HG03196 (cell line): ENCODE results near the gene TWIST2.

Experiments
- ATAC-seq: cut with Tn5 transposase; IDR thresholded peaks from one replicate; pipeline ENCODE4 v1.9.1; 2021; ENCODE audit not compliant: unreplicated experiment

Gene TWIST2

DNA sequence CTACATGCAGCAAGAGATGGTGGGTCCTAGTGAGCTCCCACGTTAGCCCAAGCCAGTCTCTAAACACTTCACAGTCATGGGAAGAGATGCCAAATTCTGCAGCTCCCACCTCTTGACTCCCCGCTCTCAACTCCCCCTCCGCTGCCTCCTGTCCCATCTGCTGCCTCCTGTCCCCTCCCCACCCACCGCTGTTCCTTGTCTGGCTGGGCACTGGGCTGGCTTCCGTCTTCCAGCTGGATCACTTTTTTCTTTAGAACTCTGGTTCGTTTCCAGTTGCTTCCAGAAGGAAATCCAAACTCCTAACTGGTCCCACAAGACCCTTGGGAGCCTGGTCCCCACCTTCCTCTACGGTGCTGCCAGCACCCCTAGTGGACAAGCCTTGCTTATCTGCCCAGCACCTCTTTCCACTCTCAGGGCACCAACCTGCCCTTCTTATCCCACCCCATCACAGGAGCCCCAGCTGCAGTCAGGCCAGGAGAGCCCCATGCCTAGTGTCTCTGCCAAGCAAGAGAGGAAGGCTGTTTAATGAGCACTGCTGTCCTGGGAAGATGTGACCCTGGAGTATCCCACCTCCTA lies 12.1 kb upstream of the TWIST2 start:
- ATAC-seq = no peak

DNA sequence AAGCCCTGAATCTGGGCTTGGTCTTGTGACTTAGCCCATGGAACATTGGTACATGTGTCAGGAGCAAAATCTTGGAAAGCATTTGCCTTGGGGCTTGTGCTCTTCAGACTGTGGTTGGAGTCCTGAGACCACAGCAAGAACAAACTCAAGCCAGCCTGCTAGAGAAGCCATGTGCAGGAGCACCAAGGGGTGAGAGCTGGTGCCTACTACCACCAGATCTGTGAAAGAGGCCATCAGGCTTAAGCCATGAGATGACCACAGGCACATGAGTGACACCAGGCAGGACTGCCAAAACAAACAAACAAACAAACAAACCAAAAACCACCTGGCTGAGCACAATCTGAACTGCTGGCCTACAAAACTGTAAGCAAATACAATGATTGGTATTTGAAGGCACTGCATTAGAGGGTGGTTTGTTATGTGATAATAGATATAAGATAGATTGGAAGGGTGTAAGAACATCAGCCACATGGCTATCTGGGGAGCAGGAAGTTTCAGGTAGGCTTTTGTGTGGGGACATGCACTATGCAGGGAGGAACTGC lies 9.0 kb upstream of the TWIST2 start:
- ATAC-seq = no peak

DNA sequence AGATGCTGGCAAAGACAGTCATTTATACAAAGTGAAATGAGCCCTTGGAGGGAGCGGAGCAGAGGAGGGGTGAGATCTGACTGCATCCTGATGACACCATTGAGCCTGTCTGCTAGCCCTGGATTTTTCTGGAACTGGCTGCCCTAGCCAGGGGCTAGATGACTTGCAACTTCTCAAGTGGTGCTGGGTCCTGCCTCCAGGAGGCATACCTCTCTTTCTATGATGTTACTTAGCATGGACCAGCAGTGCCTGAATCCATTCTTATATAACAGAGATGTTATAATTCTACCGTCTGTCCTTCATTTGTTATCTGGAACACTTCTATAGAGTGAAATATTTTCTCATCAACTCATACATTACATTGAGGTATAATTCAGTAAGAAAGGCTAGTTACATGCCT lies 8.5 kb upstream of the TWIST2 start:
- no peak for ATAC-seq

DNA sequence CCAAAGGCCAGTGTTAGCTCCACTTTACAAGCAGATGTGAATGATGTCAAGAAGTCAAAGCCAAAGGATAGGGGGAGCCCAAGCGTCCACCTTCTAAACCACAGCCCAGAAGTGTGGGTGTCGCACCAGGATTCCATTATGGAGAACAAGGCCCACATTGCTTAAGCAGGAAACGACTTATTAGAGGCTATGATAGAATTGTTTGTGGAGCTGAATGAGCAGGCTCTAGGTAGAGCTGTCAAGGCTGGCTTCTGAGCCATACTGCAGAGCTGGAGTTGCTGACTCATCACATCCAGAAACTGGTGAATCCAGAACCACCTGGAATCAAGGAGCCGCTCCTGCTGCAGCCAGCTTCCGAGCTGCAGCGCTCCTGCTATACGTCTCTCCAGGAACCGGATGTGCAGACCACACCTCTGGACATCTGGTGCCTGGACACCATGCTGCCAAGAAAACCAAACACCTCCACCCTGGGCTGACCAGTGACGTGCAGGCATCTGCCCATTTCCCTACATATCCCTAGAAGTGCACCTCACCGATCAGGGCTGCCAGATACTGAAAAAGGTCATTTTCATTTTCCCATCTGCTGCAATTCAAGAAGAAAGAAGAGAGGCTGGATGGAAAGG lies 6.2 kb upstream of the TWIST2 start:
- no peak for ATAC-seq

- no peak for ATAC-seq
Measured at GRCh38 chr2:238843476-238843875, 4.4 kb upstream of the TWIST2 start.

DNA sequence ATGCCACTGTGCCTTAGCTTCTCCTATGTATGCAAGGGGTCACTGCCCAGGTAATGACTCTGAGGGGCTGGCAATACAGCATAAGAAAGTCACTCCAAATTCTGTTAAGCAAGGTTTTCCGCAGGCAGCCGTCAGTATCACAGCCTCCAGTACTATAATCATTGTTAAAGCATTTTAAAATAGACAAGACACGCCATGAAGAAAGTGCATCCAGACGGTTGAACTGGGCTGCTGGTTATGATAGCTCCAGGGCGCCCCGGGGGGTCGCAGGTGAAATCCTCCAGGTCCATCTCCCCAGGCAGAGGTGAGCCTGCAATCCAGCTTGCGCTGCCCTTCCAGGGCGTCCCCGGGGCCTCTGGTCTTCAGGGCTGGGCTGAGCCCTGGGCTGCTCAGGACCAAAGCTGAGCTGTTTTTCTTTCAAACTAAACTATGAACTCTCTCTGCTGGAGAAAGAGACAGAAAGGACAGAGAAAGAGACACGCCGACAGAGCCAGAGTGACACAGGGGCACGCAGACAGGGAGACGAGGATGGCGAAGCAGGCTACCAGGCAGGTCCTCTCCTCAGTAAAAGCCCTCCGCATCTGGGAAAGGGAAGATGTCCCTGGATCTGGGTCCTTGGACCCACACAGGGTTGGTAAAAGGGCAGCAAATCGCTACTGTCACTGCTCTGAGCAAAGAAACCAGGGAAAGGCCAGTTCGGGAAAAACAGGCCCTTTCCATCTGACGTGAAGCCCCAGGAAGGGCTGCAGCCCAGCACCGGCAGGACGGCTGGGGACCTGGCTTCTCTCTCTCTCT lies 2.1 kb upstream of the TWIST2 start:
- no peak for ATAC-seq

GRCh38 chr2:238846378-238846627 lies 1.6 kb upstream of the TWIST2 start:
- ATAC-seq = no peak

- no peak for ATAC-seq
Measured at GRCh38 chr2:238846628-238847418, 1.1 kb upstream of the TWIST2 start.

DNA sequence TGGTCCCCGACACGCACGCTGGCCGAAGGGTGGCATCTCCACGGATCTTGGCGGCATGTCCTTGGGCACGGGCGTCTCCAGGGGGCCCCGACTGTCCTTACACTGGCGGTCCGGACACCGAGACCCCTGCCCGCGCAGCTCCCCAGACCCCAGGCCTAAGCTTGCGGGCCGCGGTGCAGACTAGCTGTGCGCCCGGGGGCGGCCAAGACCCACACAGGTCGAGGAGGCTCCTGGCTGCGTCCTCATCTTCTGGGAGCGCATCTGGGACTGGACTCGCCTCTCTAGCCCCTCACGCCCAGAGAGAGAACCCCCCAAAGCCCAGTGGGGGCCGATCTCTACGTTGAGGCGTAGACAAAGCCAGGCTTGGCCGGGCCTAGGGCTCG lies 475 bp upstream of the TWIST2 start:
- ATAC-seq = no peak

- no peak for ATAC-seq
Measured at GRCh38 chr2:238848691-238848975, 748 bp downstream of the TWIST2 start.

GRCh38 chr2:238848976-238849853 lies 1.3 kb downstream of the TWIST2 start:
- no peak for ATAC-seq

DNA sequence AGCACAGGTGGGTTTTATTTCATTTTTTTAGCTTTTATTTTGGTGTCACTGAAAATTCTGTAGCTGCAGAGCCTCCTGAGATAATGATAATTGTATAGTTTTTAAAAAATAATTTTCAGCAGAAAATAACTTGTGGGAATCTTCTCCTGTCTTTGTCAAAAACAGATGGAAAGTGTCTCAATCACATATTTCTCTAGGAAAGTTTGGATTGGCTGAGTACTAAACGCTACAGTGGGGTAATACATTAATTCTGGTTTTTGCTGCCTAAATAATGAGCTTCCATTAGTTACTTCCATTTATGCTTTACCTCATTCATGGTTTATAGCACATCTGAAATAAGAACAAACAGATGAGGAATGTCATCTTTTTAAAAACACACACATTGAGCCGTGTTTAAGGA lies 2.2 kb downstream of the TWIST2 start:
- no peak for ATAC-seq

DNA sequence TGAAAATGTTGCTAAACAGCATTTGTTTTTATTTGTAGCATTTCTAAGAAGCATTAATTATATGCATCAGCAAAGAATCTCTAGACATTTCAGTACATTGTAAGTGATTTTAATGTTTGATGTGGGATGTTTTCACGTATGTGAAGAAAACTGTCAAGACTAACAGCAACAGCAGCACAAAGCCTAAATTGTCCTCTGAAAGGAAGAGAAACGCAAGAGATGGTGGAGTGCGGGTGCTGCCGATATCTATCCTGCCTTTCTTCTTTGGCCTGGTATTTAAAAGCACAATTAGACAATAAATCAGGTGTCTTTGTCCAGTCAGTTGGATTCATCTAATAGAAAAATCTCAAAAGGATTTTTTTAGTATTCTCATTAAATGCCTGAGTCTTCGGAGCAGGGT lies 3.1 kb downstream of the TWIST2 start:
- no peak for ATAC-seq

- no peak for ATAC-seq
Measured at GRCh38 chr2:238851761-238852160, 3.9 kb downstream of the TWIST2 start.

GRCh38 chr2:238852206-238852869 lies 4.5 kb downstream of the TWIST2 start:
- no peak for ATAC-seq

DNA sequence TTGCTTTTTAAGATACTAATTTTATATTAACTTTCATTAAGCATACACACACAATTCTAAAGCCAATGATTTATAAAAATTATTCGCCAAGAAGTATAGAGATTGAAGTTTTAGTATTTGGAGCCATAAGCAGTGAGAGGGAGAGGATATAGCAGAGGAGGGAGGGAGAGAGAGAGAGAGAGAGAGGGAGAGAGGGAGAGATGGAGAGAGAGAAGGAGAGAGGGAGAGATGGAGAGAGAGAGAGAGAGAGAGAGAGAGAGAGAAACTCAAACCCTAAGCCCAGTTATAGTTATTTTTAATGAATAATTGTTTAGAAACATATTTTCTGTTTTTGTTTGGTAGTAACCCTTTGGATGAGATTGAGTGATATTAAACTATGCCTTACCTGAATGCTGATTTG lies 5.3 kb downstream of the TWIST2 start:
- ATAC-seq = no peak

DNA sequence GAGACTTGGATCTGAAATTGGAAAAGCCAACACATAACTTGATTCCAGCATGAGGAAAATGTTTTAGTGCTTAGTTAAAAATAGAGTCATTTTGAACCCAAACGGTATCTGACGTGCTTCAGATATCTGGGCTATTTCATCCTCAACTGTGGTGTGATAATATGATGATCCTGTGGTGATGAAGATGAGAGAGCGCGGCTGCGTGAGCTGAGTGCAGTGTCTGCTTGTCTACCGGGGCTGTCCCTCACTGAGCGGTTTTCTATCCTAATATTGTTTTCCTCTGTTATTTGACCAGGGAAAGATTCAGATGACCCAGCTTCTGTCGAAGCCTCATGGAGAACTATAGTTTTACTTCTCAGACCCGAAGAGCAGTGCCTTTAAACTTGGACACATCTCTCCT lies 5.8 kb downstream of the TWIST2 start:
- no peak for ATAC-seq

- ATAC-seq = no peak
Measured at GRCh38 chr2:238854246-238854645, 6.4 kb downstream of the TWIST2 start.

GRCh38 chr2:238854699-238855229 lies 6.9 kb downstream of the TWIST2 start:
- ATAC-seq = no peak

- ATAC-seq = no peak
Measured at GRCh38 chr2:238855299-238855698, 7.4 kb downstream of the TWIST2 start.
